NCI-H69 (cell line): ENCODE measurements around the gene PCDHB12.
A peak's percentile ranks its signal among the peaks of the same experiment; 100 is the strongest.
"Not testable (repeated sequence)": the region's sequence is repeated elsewhere in the genome, so short reads cannot be mapped to it uniquely, and the experiment has no call there.

Source experiments
- DNase-seq: peaks from one replicate; lab custom pipeline; 2025; lab: John Stamatoyannopoulos, UW

PCDHB12 gene

DNA sequence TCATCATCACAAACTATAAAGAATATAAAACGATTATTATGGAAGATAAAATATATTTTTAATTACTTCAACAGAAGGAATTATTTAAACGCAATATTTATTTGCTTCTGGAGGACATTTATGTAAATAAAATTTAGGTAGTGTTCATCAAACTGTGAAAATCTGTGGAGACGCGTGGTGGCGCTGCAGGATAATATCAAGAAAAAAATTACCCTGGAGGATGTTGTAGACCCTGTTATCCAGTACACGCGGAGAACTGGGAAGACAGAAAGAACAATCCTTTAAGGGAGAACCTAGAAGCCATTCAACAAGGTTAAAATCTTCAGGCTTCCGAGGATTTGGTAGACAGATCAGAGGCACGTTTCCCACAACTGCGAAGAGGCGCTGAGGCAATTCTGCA, at the start of gene PCDHB12:
Gene PCDHB12 (plus strand): TSS at position 242 of the 400 bp plus-strand sequence. CDS start 189 bp downstream, outside the sequence.
- DNase-seq: peak; percentile 51

DNA sequence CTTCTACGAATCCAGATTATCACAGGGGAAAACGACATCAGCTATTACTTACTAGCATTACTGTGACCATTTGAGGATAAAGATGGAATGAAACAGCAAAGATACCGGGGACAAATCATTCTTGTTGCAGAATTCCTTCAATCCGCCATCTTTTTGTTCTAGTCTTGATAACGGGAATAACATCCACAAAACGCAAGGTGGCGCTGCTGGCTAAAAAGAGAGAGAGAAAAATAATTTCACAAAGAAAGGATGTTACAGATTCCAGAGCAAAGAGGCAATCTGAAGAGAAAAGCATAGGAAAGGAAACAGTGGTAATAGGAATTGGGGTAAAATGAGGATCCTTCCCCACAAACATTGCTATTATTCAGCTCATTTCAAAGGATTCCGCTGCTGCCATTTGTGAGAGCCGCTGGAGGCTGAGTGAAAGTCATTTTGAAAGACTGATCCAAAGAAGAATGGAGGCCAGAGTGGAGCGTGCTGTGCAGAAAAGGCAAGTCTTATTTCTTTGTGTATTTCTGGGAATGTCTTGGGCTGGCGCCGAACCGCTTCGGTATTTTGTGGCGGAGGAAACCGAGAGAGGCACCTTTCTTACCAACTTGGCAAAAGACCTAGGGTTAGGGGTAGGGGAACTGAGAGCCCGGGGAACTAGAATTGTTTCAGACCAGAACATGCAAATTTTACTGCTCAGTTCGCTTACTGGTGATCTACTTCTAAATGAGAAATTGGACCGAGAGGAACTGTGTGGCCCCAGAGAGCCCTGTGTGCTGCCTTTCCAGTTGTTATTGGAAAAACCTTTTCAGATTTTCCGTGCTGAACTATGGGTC, 35.9 kb upstream of the PCDHB12 start, which contains the start of gene PCDHB7:
Gene PCDHB7 (plus strand): TSS at position 264 of the 824 bp plus-strand sequence. CDS start 192 bp downstream, at position 456.
- peak; percentile 68 for DNase-seq

DNA sequence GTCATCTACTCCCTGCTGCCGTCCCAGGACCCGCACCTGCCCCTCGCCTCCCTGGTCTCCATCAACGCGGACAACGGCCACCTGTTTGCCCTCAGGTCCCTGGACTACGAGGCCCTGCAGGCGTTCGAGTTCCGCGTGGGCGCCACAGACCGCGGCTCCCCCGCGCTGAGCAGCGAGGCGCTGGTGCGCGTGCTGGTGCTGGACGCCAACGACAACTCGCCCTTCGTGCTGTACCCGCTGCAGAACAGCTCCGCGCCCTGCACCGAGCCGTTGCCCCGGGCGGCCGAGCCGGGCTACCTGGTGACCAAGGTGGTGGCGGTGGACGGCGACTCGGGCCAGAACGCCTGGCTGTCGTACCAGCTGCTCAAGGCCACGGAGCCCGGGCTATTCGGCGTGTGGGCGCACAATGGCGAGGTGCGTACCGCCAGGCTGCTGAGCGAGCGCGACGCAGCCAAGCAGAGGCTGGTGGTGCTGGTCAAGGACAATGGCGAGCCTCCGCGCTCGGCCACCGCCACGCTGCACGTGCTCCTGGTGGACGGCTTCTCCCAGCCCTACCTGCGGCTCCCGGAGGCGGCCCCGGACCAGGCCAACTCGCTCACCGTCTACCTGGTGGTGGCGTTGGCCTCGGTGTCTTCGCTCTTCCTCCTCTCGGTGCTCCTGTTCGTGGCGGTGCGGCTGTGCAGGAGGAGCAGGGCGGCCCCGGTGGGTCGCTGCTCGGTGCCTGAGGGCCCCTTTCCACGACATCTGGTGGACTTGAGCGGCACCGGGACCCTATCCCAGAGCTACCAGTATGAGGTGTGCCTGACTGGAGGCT, 34.0 kb upstream of the PCDHB12 start:
- DNase-seq: not testable (repeated sequence)

DNA sequence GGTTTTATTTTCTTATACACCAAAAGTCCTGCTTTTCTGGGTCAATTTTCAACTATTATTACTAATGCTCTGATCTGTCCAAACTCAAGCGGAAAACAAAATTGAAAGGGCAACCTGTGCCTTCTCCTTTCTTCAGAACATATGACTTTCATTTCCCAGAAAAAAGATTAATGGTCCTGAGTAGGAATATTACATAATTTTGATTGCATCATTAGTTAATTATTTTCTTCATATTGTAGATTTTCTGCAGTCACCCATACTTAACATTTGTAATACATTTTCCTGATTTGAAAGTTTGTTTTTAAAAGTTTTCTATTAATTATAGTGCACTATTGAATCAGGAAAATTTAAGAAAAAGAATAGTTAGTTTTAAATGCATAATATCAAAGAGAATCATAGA, 32.6 kb upstream of the PCDHB12 start:
- no peak for DNase-seq

DNA sequence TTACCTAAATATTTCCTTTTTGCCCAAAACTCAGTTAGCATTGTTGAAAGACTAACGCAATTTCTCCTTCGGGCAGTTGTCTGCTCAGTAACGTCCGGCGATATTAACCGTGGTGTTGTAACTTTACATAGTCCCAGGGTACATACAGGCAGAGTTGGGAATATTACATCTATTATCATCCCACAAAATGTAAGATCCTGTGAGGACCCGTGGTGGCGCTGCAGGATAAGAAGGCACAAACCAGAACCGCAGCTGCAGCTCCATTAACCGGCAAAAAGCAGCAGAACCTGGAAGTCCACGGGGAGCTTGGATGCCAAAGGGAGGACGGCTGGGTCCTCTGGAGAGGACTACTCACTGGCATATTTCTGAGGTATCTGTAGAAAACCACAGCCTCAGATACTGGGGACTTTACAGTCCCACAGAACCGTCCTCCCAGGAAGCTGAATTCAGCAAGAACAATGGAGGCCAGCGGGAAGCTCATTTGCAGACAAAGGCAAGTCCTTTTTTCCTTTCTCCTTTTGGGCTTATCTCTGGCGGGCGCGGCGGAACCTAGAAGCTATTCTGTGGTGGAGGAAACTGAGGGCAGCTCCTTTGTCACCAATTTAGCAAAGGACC, 30.8 kb upstream of the PCDHB12 start, which contains the start of gene PCDHB8:
Gene PCDHB8 (plus strand): TSS at position 214 of the 615 bp plus-strand sequence. CDS start 245 bp downstream, at position 459.
- peak; percentile 69 for DNase-seq

DNA sequence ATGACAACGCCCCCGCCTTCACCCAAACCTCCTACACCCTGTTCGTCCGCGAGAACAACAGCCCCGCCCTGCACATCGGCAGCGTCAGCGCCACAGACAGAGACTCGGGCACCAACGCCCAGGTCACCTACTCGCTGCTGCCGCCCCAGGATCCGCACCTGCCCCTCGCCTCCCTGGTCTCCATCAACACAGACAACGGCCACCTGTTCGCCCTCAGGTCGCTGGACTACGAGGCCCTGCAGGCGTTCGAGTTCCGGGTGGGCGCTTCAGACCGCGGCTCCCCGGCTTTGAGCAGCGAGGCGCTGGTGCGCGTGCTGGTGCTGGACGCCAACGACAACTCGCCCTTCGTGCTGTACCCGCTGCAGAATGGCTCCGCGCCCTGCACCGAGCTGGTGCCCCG, 29.1 kb upstream of the PCDHB12 start:
- DNase-seq: not testable (repeated sequence)

DNA sequence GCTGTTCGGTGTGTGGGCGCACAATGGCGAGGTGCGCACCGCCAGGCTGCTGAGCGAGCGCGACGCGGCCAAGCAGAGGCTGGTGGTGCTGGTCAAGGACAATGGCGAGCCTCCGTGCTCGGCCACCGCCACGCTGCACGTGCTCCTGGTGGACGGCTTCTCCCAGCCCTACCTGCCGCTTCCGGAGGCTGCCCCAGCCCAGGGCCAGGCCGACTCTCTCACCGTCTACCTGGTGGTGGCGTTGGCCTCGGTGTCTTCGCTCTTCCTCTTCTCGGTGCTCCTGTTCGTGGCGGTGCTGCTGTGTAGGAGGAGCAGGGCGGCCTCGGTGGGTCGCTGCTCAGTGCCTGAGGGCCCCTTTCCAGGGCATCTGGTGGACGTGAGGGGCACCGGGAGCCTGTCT, 28.6 kb upstream of the PCDHB12 start:
- not testable (repeated sequence) for DNase-seq

DNA sequence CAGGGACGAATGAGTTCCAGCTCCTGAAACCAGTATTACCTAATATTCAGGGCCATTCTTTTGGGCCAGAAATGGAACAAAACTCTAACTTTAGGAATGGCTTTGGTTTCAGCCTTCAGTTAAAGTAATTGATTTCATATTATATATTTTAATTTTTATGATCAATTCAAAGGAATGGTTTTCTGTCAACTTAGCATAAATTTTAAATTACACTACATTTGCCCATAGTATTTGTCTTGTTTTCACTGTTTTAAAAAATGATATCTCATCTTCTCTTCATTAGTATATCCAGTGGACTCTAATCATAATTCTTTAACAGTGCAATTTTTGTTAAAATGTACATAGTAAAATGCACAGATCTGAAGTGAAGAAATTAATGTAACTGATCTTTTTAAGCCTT, 28.2 kb upstream of the PCDHB12 start:
- no peak for DNase-seq

DNA sequence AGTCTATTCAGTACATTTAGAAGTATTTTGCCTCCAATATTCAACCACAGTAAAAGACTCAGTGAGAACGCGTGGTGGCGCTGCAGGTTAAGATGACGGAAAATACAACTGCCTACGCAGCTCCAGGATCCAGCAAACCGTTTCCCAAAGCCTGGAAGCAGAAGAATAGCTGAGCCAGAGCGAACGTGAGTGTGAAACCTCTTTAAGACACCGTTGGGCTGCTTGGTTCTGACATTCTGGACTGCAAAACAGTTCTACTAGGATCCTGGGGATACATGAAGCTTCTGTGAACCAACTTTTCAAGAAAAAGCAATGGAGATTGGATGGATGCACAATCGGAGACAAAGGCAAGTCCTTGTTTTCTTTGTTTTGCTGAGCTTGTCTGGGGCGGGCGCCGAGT, 26.3 kb upstream of the PCDHB12 start, which contains the start of gene PCDHB16:
Gene PCDHB16 (plus strand): TSS at position 140 of the 400 bp plus-strand sequence. CDS start 173 bp downstream, at position 313.
- peak; percentile 35 for DNase-seq

DNA sequence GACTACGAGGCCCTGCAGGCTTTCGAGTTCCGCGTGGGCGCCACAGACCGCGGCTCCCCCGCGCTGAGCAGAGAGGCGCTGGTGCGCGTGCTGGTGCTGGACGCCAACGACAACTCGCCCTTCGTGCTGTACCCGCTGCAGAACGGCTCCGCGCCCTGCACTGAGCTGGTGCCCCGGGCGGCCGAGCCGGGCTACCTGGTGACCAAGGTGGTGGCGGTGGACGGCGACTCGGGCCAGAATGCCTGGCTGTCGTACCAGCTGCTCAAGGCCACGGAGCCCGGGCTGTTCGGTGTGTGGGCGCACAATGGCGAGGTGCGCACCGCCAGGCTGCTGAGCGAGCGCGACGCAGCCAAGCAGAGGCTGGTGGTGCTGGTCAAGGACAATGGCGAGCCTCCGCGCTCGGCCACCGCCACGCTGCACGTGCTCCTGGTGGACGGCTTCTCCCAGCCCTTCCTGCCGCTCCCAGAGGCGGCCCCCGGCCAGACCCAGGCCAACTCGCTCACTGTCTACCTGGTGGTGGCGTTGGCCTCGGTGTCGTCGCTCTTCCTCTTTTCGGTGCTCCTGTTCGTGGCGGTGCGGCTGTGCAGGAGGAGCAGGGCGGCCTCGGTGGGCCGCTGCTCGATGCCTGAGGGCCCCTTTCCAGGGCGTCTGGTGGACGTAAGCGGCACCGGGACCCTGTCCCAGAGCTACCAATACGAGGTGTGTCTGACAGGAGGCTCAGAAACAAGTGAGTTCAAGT, 24.2 kb upstream of the PCDHB12 start:
- not testable (repeated sequence) for DNase-seq

DNA sequence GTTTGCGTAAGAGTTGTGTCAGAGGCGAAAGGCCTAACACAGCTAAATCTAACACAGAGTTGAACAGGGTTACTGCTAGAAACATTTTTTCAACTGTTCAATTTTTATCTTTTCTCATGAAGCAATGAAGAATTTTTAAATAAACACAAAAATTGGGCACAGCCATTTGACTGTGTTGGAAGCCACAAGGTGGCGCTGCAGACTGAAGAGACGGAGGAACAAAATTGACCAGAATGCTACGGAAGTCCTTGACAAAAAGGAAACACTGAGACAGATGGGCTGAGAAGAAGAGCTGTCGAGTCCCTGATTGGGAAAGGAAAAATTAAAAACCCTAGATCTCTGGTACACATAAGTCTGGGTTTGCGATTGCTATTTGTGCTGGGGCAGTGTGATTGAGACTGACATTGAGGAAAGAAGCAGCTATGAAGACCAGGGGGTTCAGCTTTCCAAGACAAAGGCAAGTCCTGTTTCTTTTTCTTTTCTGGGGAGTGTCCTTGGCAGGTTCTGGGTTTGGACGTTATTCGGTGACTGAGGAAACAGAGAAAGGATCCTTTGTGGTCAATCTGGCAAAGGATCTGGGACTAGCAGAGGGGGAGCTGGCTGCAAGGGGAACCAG, 21.5 kb upstream of the PCDHB12 start, which contains the start of gene PCDHB9:
Gene PCDHB9 (plus strand): TSS at position 265 of the 616 bp plus-strand sequence. CDS start 158 bp downstream, at position 423.
- DNase-seq: peak; percentile 80

DNA sequence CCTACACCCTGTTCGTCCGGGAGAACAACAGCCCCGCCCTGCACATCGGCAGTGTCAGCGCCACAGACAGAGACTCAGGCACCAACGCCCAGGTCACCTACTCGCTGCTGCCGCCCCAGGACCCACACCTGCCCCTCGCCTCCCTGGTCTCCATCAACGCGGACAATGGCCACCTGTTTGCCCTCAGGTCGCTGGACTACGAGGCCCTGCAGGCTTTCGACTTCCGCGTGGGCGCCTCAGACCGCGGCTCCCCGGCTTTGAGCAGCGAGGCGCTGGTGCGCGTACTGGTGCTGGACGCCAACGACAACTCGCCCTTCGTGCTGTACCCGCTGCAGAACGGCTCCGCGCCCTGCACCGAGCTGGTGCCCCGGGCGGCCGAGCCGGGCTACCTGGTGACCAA, 19.8 kb upstream of the PCDHB12 start:
- DNase-seq: not testable (repeated sequence)

DNA sequence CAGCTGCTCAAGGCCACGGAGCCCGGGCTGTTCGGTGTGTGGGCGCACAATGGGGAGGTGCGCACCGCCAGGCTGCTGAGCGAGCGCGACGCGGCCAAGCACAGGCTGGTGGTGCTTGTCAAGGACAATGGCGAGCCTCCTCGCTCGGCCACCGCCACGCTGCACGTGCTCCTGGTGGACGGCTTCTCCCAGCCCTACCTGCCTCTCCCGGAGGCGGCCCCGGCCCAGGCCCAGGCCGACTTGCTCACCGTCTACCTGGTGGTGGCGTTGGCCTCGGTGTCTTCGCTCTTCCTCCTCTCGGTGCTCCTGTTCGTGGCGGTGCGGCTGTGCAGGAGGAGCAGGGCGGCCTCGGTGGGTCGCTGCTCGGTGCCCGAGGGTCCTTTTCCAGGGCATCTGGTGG, 19.4 kb upstream of the PCDHB12 start:
- DNase-seq: not testable (repeated sequence)

DNA sequence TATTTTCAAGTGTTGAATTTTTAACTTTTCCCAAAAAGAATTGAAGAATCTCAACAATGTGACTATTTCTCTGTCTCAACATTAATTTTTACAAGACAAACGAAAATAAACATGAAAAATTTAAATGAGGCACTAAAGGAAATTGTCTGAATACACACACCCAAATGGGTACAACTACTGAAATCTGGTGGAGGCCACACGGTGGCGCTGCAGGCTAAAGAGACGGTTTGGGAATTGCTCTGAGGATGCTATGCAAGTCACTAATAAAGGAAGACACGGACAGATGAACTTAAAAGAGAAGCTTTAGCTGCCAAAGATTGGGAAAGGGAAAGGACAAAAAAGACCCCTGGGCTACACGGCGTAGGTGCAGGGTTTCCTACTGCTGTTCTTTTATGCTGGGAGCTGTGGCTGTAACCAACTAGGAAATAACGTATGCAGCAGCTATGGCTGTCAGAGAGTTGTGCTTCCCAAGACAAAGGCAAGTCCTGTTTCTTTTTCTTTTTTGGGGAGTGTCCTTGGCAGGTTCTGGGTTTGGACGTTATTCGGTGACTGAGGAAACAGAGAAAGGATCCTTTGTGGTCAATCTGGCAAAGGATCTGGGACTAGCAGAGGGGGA, 16.3 kb upstream of the PCDHB12 start, which contains the start of gene PCDHB10:
Gene PCDHB10 (plus strand): TSS at position 244 of the 616 bp plus-strand sequence. CDS start 200 bp downstream, at position 444.
- DNase-seq: peak; percentile 57

DNA sequence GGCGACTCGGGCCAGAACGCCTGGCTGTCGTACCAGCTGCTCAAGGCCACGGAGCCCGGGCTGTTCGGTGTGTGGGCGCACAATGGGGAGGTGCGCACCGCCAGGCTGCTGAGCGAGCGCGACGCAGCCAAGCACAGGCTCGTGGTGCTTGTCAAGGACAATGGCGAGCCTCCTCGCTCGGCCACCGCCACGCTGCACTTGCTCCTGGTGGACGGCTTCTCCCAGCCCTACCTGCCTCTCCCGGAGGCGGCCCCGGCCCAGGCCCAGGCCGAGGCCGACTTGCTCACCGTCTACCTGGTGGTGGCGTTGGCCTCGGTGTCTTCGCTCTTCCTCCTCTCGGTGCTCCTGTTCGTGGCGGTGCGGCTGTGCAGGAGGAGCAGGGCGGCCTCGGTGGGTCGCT, 14.2 kb upstream of the PCDHB12 start:
- not testable (repeated sequence) for DNase-seq

DNA sequence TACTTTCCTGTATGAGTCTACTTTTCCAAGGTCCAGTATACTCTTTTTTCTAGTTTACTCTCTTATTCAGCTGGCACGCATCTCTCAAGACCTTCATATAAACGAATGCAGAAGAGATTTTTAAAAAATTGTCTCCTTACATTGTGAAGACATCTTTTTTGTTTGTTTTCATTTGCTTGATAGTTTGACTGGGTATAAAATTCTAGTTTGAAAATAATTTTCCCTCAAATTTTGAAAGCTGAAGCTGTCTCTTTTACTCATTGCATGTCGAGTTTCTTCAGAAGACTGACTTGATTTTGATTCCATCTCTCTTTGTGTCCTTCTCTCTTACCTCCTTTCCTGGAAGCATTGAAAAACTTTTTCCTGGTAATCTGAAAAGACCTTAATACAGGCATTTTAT, 12.2 kb upstream of the PCDHB12 start:
- no peak for DNase-seq

DNA sequence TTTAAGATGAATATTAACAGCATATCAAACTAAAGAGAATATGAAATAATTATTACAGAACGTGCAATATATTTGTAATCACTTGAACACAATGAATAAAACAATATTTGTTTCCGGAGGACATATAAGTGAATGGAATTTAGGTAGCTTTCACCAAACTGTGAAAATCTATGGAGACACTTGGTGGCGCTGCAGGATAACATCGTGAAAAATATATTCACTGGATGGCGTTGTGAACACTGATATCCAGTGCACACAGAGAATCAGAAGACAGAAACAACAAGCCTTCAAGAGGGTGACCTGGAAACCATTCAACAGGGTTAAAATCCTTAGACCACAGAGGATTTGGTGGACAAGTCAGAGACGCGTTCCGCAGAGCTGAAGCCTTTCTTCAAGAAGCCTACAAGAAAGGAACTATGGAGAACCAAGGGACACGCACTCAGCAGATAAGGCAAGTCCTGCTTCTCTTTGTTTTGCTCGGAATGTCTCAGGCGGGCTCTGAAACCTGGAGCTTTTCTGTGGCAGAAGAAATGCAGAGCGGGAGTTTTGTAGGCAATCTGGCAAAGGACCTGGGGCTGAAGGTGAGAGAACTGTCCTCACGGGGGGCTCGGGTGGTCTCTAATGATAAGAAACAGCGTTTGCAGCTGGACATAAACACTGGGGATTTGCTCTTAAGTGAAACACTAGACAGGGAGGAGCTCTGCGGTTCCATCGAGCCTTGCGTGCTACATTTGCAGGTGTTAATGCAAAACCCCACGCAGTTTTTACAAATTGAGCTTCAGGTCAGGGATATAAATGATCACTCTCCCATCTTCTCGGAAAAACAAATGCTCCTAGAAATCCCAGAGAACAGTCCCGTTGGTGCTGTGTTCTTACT, 8.9 kb upstream of the PCDHB12 start, which contains the start of gene PCDHB11:
Gene PCDHB11 (plus strand): TSS at position 269 of the 877 bp plus-strand sequence. CDS start 148 bp downstream, at position 417.
- peak; percentile 36 for DNase-seq

DNA sequence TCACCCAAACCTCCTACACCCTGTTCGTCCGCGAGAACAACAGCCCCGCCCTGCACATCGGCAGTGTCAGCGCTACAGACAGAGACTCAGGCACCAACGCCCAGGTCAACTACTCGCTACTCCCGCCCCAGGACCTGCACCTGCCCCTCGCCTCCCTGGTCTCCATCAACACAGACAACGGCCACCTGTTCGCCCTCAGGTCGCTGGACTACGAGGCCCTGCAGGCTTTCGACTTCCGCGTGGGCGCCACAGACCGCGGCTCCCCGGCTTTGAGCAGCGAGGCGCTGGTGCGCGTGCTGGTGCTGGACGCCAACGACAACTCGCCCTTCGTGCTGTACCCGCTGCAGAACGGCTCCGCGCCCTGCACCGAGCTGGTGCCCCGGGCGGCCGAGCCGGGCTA, 7.4 kb upstream of the PCDHB12 start:
- not testable (repeated sequence) for DNase-seq

DNA sequence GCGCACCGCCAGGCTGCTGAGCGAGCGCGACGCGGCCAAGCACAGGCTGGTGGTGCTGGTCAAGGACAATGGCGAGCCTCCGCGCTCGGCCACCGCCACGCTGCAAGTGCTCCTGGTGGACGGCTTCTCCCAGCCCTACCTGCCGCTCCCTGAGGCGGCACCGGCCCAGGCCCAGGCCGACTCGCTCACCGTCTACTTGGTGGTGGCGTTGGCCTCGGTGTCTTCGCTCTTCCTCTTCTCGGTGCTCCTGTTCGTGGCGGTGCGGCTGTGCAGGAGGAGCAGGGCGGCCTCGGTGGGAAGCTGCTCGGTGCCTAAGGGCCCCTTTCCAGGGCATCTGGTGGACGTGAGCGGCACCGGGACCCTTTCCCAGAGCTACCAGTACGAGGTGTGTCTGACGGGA, 6.9 kb upstream of the PCDHB12 start:
- DNase-seq: not testable (repeated sequence)
